ENCODE data around the gene EYS. TPM values are rescaled to one million over a fixed set of nuclear protein-coding genes. Genes with fewer than 3 reads are reported as not detected.
"Not testable (repeated sequence)": the region's sequence is repeated elsewhere in the genome, so short reads cannot be mapped to it uniquely, and the experiment has no call there.

EYS gene
- total RNA-seq, 1 donor from 2014 or later, result 0.31 TPM

GRCh38 chr6:65524232-65524631 is 182.8 kb downstream of the EYS start:
- no peak for DNase-seq (ENCODE audit: low spot score)
- no peak for ATAC-seq
- intact Hi-C loops (cut with DNase I), result no loop called here

- DNase-seq (ENCODE audit: low spot score) (no peak), ATAC-seq (no peak)
- intact Hi-C loops (cut with DNase I), result no loop called here
Measured at GRCh38 chr6:65505736-65506135, 201.3 kb downstream of the EYS start.

- intact Hi-C loops (cut with DNase I), result no loop called here
- no peak for ATAC-seq
Measured at GRCh38 chr6:65501045-65501444, 206.0 kb downstream of the EYS start.

GRCh38 chr6:65483652-65484051 is 223.4 kb downstream of the EYS start:
- ATAC-seq; intact Hi-C loops (cut with DNase I); DNase-seq (ENCODE audit: low spot score): not testable (repeated sequence)

More at GRCh38 chr6:65501045-65501444, 206.0 kb downstream of the EYS start:
- DNase-seq (ENCODE audit: low spot score), result no peak

- ATAC-seq, result no peak
- intact Hi-C loops (cut with DNase I), result no loop called here
- DNase-seq (ENCODE audit: low spot score), result no peak
Measured at GRCh38 chr6:65469650-65470049, 237.4 kb downstream of the EYS start.

GRCh38 chr6:65468307-65468706 is 238.7 kb downstream of the EYS start:
- ATAC-seq (no peak), DNase-seq (ENCODE audit: low spot score) (no peak)
- intact Hi-C loops (cut with DNase I), result no loop called here

GRCh38 chr6:65461121-65461520 is 245.9 kb downstream of the EYS start:
- DNase-seq (ENCODE audit: low spot score), result no peak
- intact Hi-C loops (cut with DNase I), result no loop called here
- no peak for ATAC-seq

- no peak for DNase-seq (ENCODE audit: low spot score)
- no peak for ATAC-seq
- intact Hi-C loops (cut with DNase I), result no loop called here
Measured at GRCh38 chr6:65452333-65452732, 254.7 kb downstream of the EYS start.

GRCh38 chr6:65450451-65450850 is 256.6 kb downstream of the EYS start:
- no peak for DNase-seq (ENCODE audit: low spot score)
- intact Hi-C loops (cut with DNase I), result no loop called here
- ATAC-seq, result no peak

- intact Hi-C loops (cut with DNase I), result no loop called here
- no peak for DNase-seq (ENCODE audit: low spot score)
- ATAC-seq, result no peak
Measured at GRCh38 chr6:65449926-65450325, 257.1 kb downstream of the EYS start.

- intact Hi-C loops (cut with DNase I), result no loop called here
- no peak for DNase-seq (ENCODE audit: low spot score)
- no peak for ATAC-seq
Measured at GRCh38 chr6:65448866-65449265, 258.2 kb downstream of the EYS start.

GRCh38 chr6:65436281-65436680 is 270.7 kb downstream of the EYS start:
- intact Hi-C loops (cut with DNase I), result no loop called here
- DNase-seq (ENCODE audit: low spot score), result no peak

GRCh38 chr6:65416621-65417020 is 290.4 kb downstream of the EYS start:
- intact Hi-C loops (cut with DNase I), result no loop called here
- DNase-seq (ENCODE audit: low spot score) (no peak), ATAC-seq (no peak)

More at GRCh38 chr6:65436281-65436680, 270.7 kb downstream of the EYS start:
- ATAC-seq, result no peak

GRCh38 chr6:65410309-65410708 is 296.7 kb downstream of the EYS start:
- intact Hi-C loops (cut with DNase I), result no loop called here
- no peak for ATAC-seq
- DNase-seq (ENCODE audit: low spot score), result no peak

- DNase-seq (ENCODE audit: low spot score), result no peak
- ATAC-seq, result no peak
- intact Hi-C loops (cut with DNase I), result no loop called here
Measured at GRCh38 chr6:65402564-65402963, 304.5 kb downstream of the EYS start.

GRCh38 chr6:65399355-65400084 is 307.5 kb downstream of the EYS start:
- no peak for ATAC-seq
- intact Hi-C loops (cut with DNase I), result no loop called here

GRCh38 chr6:65398851-65399250 is 308.2 kb downstream of the EYS start:
- no peak for ATAC-seq
- no peak for DNase-seq (ENCODE audit: low spot score)
- intact Hi-C loops (cut with DNase I), result no loop called here

More at GRCh38 chr6:65399355-65400084, 307.5 kb downstream of the EYS start:
- DNase-seq (ENCODE audit: low spot score), result no peak

GRCh38 chr6:65350530-65350929 is 356.5 kb downstream of the EYS start:
- intact Hi-C loops (cut with DNase I), result no loop called here
- ATAC-seq (no peak), DNase-seq (ENCODE audit: low spot score) (no peak)

GRCh38 chr6:65302655-65303054 is 404.4 kb downstream of the EYS start:
- DNase-seq (ENCODE audit: low spot score); intact Hi-C loops (cut with DNase I): not testable (repeated sequence)
- ATAC-seq, result peak; percentile 41

- DNase-seq (ENCODE audit: low spot score), result no peak
- intact Hi-C loops (cut with DNase I), result no loop called here
- ATAC-seq, result no peak
Measured at GRCh38 chr6:65299236-65299635, 407.8 kb downstream of the EYS start.

GRCh38 chr6:65295812-65296211 is 411.2 kb downstream of the EYS start:
- intact Hi-C loops (cut with DNase I), result no loop called here
- no peak for DNase-seq (ENCODE audit: low spot score)
- no peak for ATAC-seq

Measured in sciatic nerve (tissue), 2 donors.